HG02852 (cell line): Measurements from ENCODE around the gene TNIK.

Source experiments
- ATAC-seq: cut with Tn5 transposase; IDR thresholded peaks from one replicate; pipeline ENCODE4 v1.9.1; 2021; ENCODE audit warnings: mild to moderate bottlenecking, moderate library complexity; ENCODE audit not compliant: unreplicated experiment

TNIK gene

GRCh38 chr3:171345107-171345843 lies 114.9 kb downstream of the TNIK start:
- ATAC-seq = no peak

- ATAC-seq = no peak
Observed at GRCh38 chr3:171343693-171344092, 116.5 kb downstream of the TNIK start.

- no peak for ATAC-seq
Observed at GRCh38 chr3:171342783-171343420, 117.3 kb downstream of the TNIK start.

GRCh38 chr3:171342200-171342599 lies 118.0 kb downstream of the TNIK start:
- no peak for ATAC-seq

GRCh38 chr3:171340434-171340833 lies 119.8 kb downstream of the TNIK start:
- ATAC-seq = no peak

GRCh38 chr3:171339598-171339997 lies 120.6 kb downstream of the TNIK start:
- no peak for ATAC-seq

GRCh38 chr3:171336406-171336805 lies 123.8 kb downstream of the TNIK start:
- ATAC-seq = no peak

GRCh38 chr3:171335559-171335958 lies 124.6 kb downstream of the TNIK start:
- no peak for ATAC-seq

GRCh38 chr3:171334465-171334811 lies 125.8 kb downstream of the TNIK start:
- no peak for ATAC-seq

GRCh38 chr3:171333784-171334464 lies 126.3 kb downstream of the TNIK start:
- ATAC-seq = no peak

- ATAC-seq = no peak
Observed at GRCh38 chr3:171330938-171331337, 129.3 kb downstream of the TNIK start.

- no peak for ATAC-seq
Observed at GRCh38 chr3:171329746-171330145, 130.5 kb downstream of the TNIK start.

- no peak for ATAC-seq
Observed at GRCh38 chr3:171328419-171329082, 131.7 kb downstream of the TNIK start.

- no peak for ATAC-seq
Observed at GRCh38 chr3:171327441-171328174, 132.6 kb downstream of the TNIK start.

- no peak for ATAC-seq
Observed at GRCh38 chr3:171326717-171327440, 133.3 kb downstream of the TNIK start.

- no peak for ATAC-seq
Observed at GRCh38 chr3:171323938-171324536, 136.2 kb downstream of the TNIK start.

GRCh38 chr3:171321559-171322360 lies 138.4 kb downstream of the TNIK start:
- no peak for ATAC-seq

- no peak for ATAC-seq
Observed at GRCh38 chr3:171320750-171321558, 139.3 kb downstream of the TNIK start.
